ENCODE results near the gene FAM53B. TPM values are rescaled to one million over a fixed set of nuclear protein-coding genes. Genes with fewer than 3 reads are reported as not detected.

FAM53B gene
- total RNA-seq, 1 donor from 2014 or later = 19.3 TPM

- DNase-seq (ENCODE audit: low spot score) = no peak
Observed at GRCh38 chr10:124709861-124710260, 34.3 kb downstream of the FAM53B start.

DNA sequence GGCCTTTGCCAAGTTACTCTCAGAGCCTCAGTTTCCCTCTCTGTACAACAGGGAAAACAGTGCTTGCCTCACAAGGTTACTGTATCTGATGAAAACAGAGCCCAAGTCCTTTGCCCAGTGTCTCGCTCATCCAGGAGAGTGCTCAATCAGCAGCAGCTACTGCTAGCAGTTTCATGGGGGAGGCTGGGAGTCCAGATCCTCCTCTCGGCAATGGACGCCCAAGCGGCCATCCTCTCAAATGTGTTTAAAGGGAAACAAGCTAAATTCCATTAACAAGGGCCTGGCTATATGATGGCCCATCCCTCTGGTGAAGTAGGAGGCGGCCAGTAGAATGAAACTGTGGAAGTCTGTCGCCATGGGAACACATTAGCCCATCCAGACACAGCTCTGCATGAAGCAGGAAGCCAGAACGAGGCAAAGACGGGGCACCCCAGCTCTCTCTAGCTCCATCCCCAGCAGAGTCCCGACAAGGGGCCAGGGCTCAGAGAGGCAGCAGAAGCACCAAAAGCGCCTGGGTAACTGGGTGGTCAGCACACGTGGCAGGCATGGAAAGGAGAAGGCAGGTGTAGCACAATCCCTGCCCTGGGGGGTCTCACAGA lies 35.2 kb downstream of the FAM53B start:
- DNase-seq (ENCODE audit: low spot score) = no peak

GRCh38 chr10:124708246-124708779 lies 35.9 kb downstream of the FAM53B start:
- no peak for DNase-seq (ENCODE audit: low spot score)

GRCh38 chr10:124707551-124707950 lies 36.6 kb downstream of the FAM53B start:
- no peak for DNase-seq (ENCODE audit: low spot score)

DNA sequence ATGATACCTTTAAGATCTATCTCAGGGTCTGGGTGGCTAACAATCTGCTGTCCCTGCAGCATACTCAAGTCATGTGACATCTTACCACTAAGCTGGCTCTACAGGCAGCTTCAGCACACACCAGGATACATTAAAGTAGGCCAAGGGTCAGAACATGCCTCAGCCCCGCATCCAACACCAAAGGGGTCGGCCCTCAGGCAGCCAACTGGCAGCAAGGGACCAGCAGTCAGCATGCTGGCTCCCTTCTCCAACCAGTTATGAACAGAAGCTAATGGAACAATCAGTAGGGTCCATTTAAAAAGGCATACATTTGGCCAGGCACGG lies 37.1 kb downstream of the FAM53B start:
- DNase-seq (ENCODE audit: low spot score) = no peak

DNA sequence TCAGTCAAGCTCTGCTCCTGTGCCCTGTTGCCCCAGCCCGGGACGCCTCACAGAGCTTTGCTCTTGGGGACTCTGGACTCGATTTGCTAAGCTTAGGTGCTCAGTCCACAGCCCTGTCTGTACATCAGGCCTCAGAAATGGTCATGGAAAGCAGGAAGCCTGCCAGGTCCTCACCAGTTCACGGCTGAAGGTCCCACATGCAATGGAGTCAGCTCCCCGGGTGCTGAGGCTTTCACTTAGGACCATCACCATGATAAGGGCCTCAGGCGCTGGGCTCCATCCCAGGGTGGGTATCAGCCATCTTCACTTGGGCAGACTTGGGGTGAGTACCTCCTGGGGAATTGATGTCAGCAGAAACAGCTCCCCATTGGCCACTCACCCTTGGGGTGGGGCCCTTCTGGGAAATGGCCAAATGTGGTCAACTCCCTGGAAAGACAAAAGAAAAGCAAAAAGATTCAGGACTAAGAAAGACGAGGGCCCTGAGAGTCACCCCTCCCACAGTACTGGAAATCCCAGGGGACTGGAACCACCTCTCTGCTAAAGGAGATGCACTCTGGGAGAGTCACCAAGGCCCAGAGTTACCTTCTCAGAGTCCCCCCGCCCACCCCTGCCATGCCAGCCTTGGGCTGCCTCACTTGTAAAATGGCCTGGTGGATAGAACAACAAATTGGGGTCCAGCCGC lies 37.6 kb downstream of the FAM53B start:
- DNase-seq (ENCODE audit: low spot score) = no peak

DNA sequence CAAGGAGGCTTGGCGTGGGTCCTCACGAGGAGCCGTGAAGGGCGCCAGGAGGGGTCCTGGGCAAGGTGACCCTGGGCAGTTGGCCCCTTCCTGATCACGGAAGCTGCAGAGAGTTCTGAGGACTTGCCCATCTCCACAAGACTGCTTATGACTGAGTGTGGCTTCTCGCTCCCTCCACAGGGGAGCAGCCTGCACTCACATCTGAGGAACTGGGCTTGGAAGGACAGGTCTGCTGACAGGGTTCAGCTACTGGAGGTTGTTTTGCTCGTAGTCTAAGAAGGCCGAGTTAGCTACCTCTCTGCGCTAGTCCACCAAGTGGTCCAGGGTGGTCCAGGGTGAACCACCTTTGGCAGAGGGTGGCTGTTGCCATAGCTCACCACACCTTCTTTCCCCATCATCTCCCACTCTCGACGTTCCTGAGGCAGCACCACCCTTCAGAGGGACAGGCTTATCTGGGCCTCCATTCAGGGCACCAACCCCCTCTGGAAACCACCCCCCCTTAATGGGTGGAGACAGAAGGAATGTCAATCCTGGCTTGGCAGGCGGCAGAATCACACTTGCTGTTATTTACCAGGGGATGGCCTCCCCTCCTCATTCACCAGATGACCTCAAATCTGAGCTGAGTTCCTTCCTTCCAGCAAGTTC lies 38.2 kb downstream of the FAM53B start:
- no peak for DNase-seq (ENCODE audit: low spot score)

DNA sequence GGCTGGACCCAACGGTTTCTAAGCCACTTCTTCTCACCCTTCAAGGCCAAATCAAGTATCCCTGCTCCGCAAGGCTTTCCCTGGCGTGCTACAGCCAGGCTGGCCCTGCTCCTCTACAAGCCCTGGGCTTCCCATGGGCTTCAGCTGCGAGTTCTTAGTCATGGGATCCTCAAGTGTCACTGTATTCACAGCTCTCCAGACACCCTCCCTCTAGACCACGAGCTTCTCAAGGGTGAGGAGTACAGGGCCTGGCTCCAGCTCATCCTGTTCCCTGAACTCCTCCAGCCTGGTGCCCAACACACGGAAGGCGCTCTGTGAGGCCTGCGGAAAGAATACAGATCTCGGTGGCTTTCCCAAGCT lies 38.8 kb downstream of the FAM53B start:
- no peak for DNase-seq (ENCODE audit: low spot score)

DNA sequence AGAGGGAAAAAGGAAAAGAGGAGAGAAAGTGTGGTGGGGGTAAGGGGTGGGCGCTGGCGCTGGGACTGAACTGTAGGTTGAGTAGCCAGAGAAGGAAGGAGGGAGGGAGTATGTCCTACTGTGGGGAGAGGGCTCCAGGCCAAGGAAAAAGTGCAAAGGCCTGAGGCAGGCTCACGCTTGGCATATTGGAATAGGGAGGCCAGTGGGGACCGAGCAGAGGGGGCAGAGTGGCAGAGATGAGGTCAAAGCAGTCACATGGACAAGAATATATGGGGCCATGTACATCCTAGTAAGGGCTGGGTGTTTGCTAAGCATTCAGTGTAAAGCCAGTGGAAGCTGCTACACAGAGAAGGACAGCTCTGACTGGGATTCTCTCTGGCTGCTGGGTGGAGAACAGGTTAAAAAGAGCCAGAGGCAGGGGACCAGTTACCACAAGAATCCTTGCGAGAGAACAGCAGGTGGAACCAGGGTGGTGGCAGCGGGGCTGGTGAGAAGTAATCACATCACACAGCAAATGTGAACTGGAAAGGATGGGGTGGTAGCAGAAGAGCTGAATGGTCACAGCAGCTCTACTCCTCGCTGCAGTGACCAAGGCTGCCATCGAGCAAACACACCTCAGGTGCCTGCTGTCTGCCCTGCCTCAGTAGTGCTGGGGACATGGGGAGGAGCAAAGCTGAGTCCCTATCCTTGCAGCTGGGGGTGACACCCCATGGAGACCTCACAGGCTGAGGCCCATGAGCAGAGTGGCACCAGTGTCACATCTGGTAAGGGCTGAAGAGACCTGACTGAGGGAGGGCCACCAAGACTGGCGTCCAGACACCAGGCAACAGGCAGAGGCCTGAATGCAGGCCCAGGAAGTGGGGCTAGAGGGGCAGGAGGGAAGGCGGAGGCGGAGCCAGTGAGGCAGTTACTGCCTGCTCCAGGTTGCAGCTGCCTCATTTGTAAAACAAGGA lies 39.5 kb downstream of the FAM53B start:
- no peak for DNase-seq (ENCODE audit: low spot score)

DNA sequence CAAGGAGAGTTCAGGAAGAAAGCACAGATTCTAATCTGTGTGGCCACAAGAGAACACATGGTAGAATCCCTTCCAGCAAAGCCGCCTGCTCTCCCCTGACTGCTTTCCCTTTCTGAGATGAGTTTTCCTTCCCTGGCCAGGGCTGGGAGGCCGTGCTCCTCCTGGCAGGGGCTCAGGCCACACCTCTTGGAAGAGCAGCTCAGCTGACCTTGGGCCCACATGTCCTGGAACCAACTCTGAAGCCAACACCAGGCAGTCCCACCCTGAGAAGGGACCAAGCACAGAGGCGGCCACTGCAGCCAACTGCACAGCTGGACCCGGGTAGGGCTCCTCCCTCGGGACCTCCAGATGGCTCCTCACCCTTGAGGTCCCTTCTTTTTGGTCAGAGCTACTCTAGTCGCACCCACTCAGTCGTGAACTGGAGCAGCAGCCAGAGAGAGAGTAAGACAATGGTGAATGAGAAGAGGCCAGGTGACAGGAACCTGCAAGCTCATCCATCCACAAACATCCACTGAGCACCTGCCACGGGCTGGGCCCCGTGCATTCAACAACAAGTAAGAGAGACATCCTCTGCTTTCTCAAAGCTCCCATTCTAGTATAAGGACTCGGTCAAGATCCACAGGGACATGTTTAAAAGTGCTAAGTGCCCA lies 40.3 kb downstream of the FAM53B start:
- DNase-seq (ENCODE audit: low spot score) = no peak

DNA sequence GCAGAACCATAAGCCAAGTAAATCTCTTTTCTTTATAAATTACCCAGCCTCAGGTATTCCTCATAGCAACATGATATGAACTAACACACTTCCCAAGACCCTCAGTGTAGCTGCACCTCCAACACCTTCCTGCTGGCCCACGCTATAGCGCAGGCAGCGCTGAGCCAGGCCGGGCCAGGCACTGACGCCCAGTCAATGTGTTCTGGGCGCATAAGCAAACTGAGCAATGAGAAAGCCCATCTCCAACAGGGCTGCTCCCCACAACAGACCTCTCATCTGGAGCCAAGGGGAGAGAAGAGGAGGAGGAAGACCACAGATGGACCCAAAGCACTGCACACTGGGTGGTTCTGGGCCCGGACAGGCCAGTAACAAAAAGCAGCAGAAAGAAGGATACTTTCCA lies 40.8 kb downstream of the FAM53B start:
- no peak for DNase-seq (ENCODE audit: low spot score)

DNA sequence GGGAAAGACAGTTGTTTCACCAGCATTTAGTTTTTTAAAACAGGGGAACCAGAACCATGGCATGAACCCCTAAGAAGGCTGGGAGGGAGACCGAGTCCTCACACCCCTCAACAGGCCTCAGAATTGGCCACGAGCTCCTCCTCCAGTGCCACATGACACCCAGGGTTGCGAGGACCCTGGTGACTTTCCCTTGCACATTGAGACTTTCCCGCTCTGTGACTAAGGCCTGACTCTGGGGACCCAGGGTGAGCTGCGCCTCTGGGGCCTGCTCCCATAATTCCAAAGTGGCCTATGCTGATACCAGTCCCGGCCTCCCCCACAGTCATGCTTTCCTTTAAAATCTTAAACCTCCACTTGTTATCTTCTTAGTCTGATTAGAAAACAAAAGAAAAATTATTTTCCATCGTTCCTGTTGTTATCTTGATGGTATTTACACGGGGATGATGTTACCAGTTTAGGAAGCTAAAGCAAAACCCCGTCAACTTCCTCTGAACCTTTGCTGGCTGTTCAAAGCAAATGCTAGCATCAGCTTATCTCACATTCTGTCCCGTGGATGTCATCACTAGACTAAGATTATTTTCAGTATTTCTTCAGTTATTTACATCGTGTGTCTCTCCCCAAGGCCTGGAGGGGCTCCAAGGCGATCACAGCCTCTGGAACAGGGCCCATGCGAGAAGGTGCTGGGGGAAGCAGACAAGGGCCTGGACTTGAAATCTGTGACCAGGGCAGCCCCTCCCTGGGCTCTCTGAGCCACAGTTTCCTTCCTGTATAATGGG lies 42.1 kb downstream of the FAM53B start:
- peak; percentile 88 for DNase-seq (ENCODE audit: low spot score)

GRCh38 chr10:124701435-124701834 lies 42.7 kb downstream of the FAM53B start:
- DNase-seq (ENCODE audit: low spot score) = peak; percentile 84

GRCh38 chr10:124701038-124701365 lies 43.2 kb downstream of the FAM53B start:
- DNase-seq (ENCODE audit: low spot score) = no peak

DNA sequence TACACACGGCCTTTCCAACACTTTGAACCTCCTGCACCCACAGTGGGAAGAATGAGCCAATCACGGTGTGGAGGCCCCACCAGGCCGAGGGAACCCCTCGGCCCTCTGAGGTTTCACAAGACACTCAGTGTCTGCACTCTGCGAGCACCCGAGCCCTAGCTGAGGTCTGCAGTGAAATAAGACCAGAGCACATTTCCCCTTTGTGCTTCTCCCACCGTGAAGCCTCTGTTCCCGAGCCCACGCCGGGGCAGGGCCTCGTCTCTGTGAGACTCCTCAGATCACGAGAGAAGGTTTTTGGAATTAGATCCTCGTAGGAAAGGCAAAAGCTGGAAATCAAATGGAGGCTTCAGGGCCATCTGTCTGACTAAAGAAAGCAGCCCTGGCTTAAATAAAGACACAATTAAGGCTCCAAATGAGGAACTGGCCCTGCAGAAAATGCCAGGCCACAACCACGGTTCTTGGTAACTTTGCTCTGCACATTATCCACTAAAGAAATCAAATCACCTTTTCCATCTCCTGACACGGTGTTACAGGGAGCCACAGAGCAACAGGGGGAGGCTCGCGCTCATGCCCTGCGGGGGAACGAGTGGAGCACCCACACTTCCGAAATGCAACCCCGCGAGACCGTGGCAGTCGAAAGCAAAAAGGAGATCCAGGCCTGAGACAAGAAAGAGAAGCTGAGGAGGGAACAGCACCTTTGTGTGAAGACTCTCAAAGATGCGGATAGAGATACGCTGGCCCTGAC lies 43.7 kb downstream of the FAM53B start:
- no peak for DNase-seq (ENCODE audit: low spot score)

GRCh38 chr10:124699471-124700292 lies 44.5 kb downstream of the FAM53B start:
- no peak for DNase-seq (ENCODE audit: low spot score)

GRCh38 chr10:124698545-124699469 lies 45.4 kb downstream of the FAM53B start:
- no peak for DNase-seq (ENCODE audit: low spot score)
